Stimulated activated CD4-positive, alpha-beta T cell treated with anti-CD3 and anti-CD28 coated beads, Interleukin-15, amount 100 ng/mL, for 1 hour (primary cell): ENCODE measurements around the gene MRPL33.
A peak's percentile ranks its signal among the peaks of the same experiment; 100 is the strongest.
"Not testable (repeated sequence)": the region's sequence is repeated elsewhere in the genome, so short reads cannot be mapped to it uniquely, and the experiment has no call there.

Source experiments
- DNase-seq, 2 donors: peaks; one replicate each; pipeline ENCODE4 v3.0.0-alpha.2; 2020; ENCODE audit warnings: low read depth in 1 of 2, low spot score in 1 of 2

MRPL33 gene

GRCh38 chr2:27739058-27739373 is 32.5 kb upstream of the MRPL33 start:
- DNase-seq, result no peak

GRCh38 chr2:27741673-27742072 is 29.8 kb upstream of the MRPL33 start:
- no peak for DNase-seq

GRCh38 chr2:27742571-27742970 is 28.9 kb upstream of the MRPL33 start:
- DNase-seq, result no peak

GRCh38 chr2:27745494-27745893 is 26.0 kb upstream of the MRPL33 start:
- not testable (repeated sequence) for DNase-seq

GRCh38 chr2:27746325-27746724 is 25.2 kb upstream of the MRPL33 start:
- no peak for DNase-seq

GRCh38 chr2:27747827-27748352 is 23.6 kb upstream of the MRPL33 start:
- no peak for DNase-seq

- not testable (repeated sequence) for DNase-seq
Observed at GRCh38 chr2:27748803-27749554, 22.5 kb upstream of the MRPL33 start.

- no peak for DNase-seq
Observed at GRCh38 chr2:27751377-27751776, 20.1 kb upstream of the MRPL33 start.

- DNase-seq, result no peak
Observed at GRCh38 chr2:27752551-27753237, 18.8 kb upstream of the MRPL33 start.

GRCh38 chr2:27754138-27754588 is 17.4 kb upstream of the MRPL33 start:
- peak; percentile 37 to 61 for DNase-seq

GRCh38 chr2:27754831-27755230 is 16.7 kb upstream of the MRPL33 start:
- no peak for DNase-seq

GRCh38 chr2:27756091-27756490 is 15.4 kb upstream of the MRPL33 start:
- no peak for DNase-seq

- DNase-seq, result no peak
Observed at GRCh38 chr2:27756544-27757498, 14.7 kb upstream of the MRPL33 start.

- DNase-seq, result no peak
Observed at GRCh38 chr2:27762951-27763906, 8.3 kb upstream of the MRPL33 start.

GRCh38 chr2:27763907-27764267 is 7.6 kb upstream of the MRPL33 start:
- DNase-seq, result no peak

GRCh38 chr2:27764526-27764925 is 7.0 kb upstream of the MRPL33 start:
- DNase-seq, result not testable (repeated sequence)

- peak; percentile 13 to 45 for DNase-seq
Observed at GRCh38 chr2:27765621-27766286, 5.8 kb upstream of the MRPL33 start.

GRCh38 chr2:27766287-27766661 is 5.2 kb upstream of the MRPL33 start:
- no peak for DNase-seq

- no peak for DNase-seq
Observed at GRCh38 chr2:27771202-27771547, 344 bp upstream of the MRPL33 start.

GRCh38 chr2:27772804-27773203 is 1.3 kb downstream of the MRPL33 start:
- no peak for DNase-seq
